Spleen (tissue), 11 donors: Measurements from ENCODE around the gene TATDN3. TPM values are rescaled to one million over a fixed set of nuclear protein-coding genes. Genes with fewer than 3 reads are reported as not detected.

Experiments used
- DNase-seq: peaks from one replicate; pipeline ENCODE4 v3.0.0-alpha.2; 2020
- H3K27ac ChIP-seq, 8 donors: fragments of 200-600 bp; sonication (generic) in 7 of 8; 1 replicate in 4 of 8; 2 replicates in 4 of 8; pipeline versions ENCODE4 v1.5.0 to v1.8.0; 2016 to 2021; ENCODE audit warnings: inconsistent platforms in 4 of 8, mild to moderate bottlenecking in 4 of 8, moderate library complexity in 1 of 8
- H3K27me3 ChIP-seq, 7 donors: fragments of 200-600 bp; sonication (generic) in 6 of 7; replicated peaks in 1 of 7; 1 replicate in 4 of 7; 2 replicates in 3 of 7; pipeline versions ENCODE4 v1.5.0 to v1.8.0; 2016 to 2021; ENCODE audit warnings: inconsistent platforms in 3 of 7, mild to moderate bottlenecking in 1 of 7
- H3K36me3 ChIP-seq, 6 donors: fragments of 200-600 bp; sonication (generic) in 5 of 6; 1 replicate in 4 of 6; 2 replicates in 2 of 6; pipeline versions ENCODE4 v1.5.0 to v1.8.0; 2016 to 2021; ENCODE audit warnings: inconsistent platforms in 2 of 6
- H3K4me1 ChIP-seq, 6 donors: fragments of 200-600 bp; sonication (generic) in 5 of 6; 1 replicate in 3 of 6; 2 replicates in 3 of 6; pipeline versions ENCODE4 v1.5.0 to v1.8.0; 2016 to 2021; ENCODE audit warnings: inconsistent platforms in 3 of 6
- H3K4me3 ChIP-seq, 8 donors: fragments of 200-600 bp; sonication (generic) in 7 of 8; 1 replicate in 4 of 8; 2 replicates in 4 of 8; pipeline versions ENCODE4 v1.5.0 to v1.8.0; 2016 to 2021; ENCODE audit warnings: inconsistent platforms in 4 of 8, mild to moderate bottlenecking in 4 of 8, moderate library complexity in 2 of 8
- H3K9me3 ChIP-seq, 8 donors: fragments of 200-600 bp; sonication (generic) in 7 of 8; 1 replicate in 4 of 8; 2 replicates in 4 of 8; pipeline versions ENCODE4 v1.5.0 to v1.8.0; 2016 to 2021; ENCODE audit warnings: inconsistent platforms in 4 of 8
- POLR2A ChIP-seq, 3 donors: fragments of 450-650 bp; IDR thresholded peaks; one replicate each; pipeline ENCODE4 v1.5.1; 2017; ENCODE audit warnings: antibody characterized with exemption in 3 of 3, mild to moderate bottlenecking in 1 of 3
- POLR2AphosphoS5 ChIP-seq, 3 donors: sonication (generic); formaldehyde crosslinking; IDR thresholded peaks; one replicate each; pipeline ENCODE4 v1.5.1; 2017; ENCODE audit warnings: antibody characterized with exemption in 3 of 3
- WGBS, 5 donors: extraction: QIAGEN DNeasy Blood & Tissue Kit in 3 of 5; methylation state at CpG; one replicate each; pipeline versions ENCODE4 v1.1.5 to v1.1.7; 2013 to 2018; 5-methylcytosine and 5-hydroxymethylcytosine counted together
- intact Hi-C: fragments of 100-400 bp; cut with DNase I; formaldehyde crosslinking; loops from one replicate; pipeline ENCODE4 v1.15.0; 2023; ENCODE audit warnings: low total_unique reads
- polyA plus RNA-seq, 3 donors: library from polyadenylated mRNA; stranded (reverse); fragments of 200-250 nt; gene quantifications; one replicate each; pipeline ENCODE4 v1.2.1, GENCODE V29; 2013
- total RNA-seq, 7 donors: library from RNA; depleted of rRNA in 3 of 7; stranded (reverse); fragments of >200 nt in 3 of 7; fragmentation: NEBNext Ultra II Directional in 4 of 7; extraction: Animal tissue kit (Norgen Biotek cat#: 25700) in 4 of 7; gene quantifications; one replicate each; pipeline versions ENCODE4 v1.1.0 to v1.2.1, GENCODE V29; 2016 to 2021
- TF ChIP-seq, protein P1 (sequence below), 11 experiments: fragments of 200-600 bp in 7 of 11; fragments of 450-650 bp in 4 of 11; sonication (generic) in 4 of 11; IDR thresholded peaks in 8 of 11; conservative IDR thresholded peaks in 3 of 11; 1 replicate in 7 of 11; 2 replicates in 4 of 11; pipeline versions ENCODE4 v1.4.0 to v1.8.0; 2016 to 2021; ENCODE audit warnings: antibody characterized with exemption in 11 of 11, inconsistent platforms in 4 of 11, mild to moderate bottlenecking in 1 of 11
- donor health status: healthy with polysubstance abuse.
- donor health status: DM: no; HTN: no; CAD: no; lungs with moderate emphysema.
- donor health status: DM: no; HTN: no; CAD: no.
- donor health status: Bipolar disorder and iron deficiency.
- donor health status: healthy.
- donor health status: DM: no; HTN: no; CAD: no.
- donor health status: DM: yes; HTN: yes; CAD: no.

The TATDN3 gene
- total and polyA plus RNA-seq, 10 donors, result 13.5 to 28.3 (median 20.1) TPM

- Histone ChIP-seq H3K4me1 (peaks cover 10 to 23% (median 17%) of the 10 kb centered on the region in 6 donors), H3K27me3 (no peaks in the 10 kb centered on the region), H3K9me3 (peaks cover 0 to 3% (median 0%) of the 10 kb centered on the region in 8 donors), H3K4me3 (no peak overlapping the region), H3K36me3 (peaks cover 0 to 10% (median 0%) of the 10 kb centered on the region in 6 donors), H3K27ac (no peak overlapping the region)
- WGBS, 5 donors, result 95 to 99% (median 99%) methylated on average over 3 of the region's 3 CpGs
- DNase-seq, result no peak
- TF ChIP-seq, protein P1, sequence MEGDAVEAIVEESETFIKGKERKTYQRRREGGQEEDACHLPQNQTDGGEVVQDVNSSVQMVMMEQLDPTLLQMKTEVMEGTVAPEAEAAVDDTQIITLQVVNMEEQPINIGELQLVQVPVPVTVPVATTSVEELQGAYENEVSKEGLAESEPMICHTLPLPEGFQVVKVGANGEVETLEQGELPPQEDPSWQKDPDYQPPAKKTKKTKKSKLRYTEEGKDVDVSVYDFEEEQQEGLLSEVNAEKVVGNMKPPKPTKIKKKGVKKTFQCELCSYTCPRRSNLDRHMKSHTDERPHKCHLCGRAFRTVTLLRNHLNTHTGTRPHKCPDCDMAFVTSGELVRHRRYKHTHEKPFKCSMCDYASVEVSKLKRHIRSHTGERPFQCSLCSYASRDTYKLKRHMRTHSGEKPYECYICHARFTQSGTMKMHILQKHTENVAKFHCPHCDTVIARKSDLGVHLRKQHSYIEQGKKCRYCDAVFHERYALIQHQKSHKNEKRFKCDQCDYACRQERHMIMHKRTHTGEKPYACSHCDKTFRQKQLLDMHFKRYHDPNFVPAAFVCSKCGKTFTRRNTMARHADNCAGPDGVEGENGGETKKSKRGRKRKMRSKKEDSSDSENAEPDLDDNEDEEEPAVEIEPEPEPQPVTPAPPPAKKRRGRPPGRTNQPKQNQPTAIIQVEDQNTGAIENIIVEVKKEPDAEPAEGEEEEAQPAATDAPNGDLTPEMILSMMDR (IDR thresholded peaks at IDR 0.05 in 8 of 11, conservative IDR thresholded peaks at IDR 0.05 in 3 of 11), result no peak
- TF ChIP-seq POLR2AphosphoS5 (IDR thresholded peaks at IDR 0.05) (no peak), POLR2A (IDR thresholded peaks at IDR 0.05) (no peak)
- intact Hi-C loops, result no loop called here
Observed at GRCh38 chr1:212746546-212746945, 45.1 kb upstream of the TATDN3 start.

DNA sequence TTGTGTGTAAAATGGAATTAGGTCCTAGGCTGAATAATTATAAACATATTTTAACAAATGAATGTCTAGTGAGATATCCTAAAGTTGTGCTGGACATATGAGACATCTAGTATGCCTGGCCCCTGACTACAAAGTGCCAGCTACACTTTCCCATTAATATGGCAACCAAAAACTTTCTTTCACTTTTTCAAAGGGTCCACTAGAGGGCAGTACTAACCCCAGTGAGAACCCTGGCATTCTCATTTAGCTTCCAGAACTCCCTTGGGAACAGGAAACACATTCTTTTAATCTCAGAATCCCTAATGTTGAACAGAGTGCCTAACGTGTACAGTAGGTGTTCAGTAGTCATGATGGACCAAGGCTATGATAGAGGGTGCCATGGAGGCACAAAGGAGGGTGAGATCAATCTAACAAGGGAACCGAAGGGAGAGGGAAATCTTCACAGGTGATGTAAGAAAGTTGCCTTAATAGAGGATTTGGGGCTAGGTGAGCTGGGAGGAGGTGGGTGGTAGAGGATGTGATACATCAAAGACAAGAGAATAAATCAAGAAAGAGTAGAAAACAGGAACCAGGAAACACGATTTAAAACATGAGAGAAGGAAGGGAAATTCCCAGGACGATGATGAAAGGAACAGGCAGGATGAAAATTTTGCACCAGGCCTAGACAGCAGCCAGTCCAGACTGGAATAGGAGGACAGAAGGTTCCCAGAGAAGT, 41.7 kb upstream of the TATDN3 start:
- intact Hi-C loops, result no loop called here
- H3K27ac ChIP-seq, result peak overlapping the region in 6 of 8 donors; percentile 10 to 86 (median 40)

DNA sequence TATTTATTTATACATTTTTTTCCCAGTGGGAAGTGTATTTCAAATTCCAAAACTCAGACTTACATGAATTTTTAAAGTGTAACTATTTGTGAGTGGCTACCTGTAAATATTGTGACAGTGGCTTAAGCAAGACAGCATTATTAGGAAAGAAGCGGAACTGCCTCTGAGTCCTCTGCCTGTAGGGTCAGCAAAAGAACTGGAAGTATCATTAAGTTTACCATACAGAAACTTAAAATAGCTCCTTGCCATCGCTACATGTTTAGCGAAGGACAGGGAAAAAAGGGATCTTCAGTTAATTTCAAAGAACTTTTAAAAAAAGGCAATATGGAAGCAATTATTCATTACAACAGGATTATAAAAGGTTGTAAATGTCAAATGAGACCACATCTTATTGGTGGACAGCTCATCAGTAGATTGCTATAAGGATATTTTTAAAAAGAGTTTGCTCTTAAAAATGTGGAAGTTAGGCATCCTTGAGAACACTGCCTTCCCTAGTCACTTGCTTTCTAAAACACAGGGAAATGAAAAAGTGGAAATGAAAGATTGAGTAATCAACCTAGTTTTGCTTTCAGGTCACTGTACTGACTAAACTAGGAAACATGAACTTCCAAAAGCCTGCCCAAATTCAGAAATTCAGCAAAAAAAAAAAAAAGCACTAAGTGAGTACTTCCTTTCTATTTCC, 39.3 kb upstream of the TATDN3 start:
- Histone ChIP-seq H3K36me3 (peaks cover 0 to 14% (median 0%) of the 10 kb centered on the region in 6 donors), H3K4me3 (peak overlapping the region in 3 of 8 donors; percentile 8 to 42 (median 29)), H3K4me1 (peaks cover 33 to 62% (median 53%) of the 10 kb centered on the region in 6 donors), H3K27me3 (no peaks in the 10 kb centered on the region), H3K9me3 (no peaks in the 10 kb centered on the region), H3K27ac (peak overlapping the region; percentile 60 to 86 (median 78))
- intact Hi-C loops, result no loop called here
- 53 to 83% (median 68%) methylated on average over 3 of the region's 3 CpGs for WGBS, 5 donors
- TF ChIP-seq POLR2AphosphoS5 (IDR thresholded peaks at IDR 0.05) (no peak), POLR2A (IDR thresholded peaks at IDR 0.05) (no peak)
- TF ChIP-seq, protein P1 (IDR thresholded peaks at IDR 0.05 in 8 of 11, conservative IDR thresholded peaks at IDR 0.05 in 3 of 11), result no peak
- no peak for DNase-seq

More for the DNA sequence above, 41.7 kb upstream of the TATDN3 start:
- TF ChIP-seq, protein P1 (IDR thresholded peaks at IDR 0.05 in 8 of 11, conservative IDR thresholded peaks at IDR 0.05 in 3 of 11), result peak; percentile 16 to 76 (median 55)
- TF ChIP-seq POLR2A (IDR thresholded peaks at IDR 0.05), result no peak
- H3K4me1 ChIP-seq, result peaks cover 33 to 58% (median 51%) of the 10 kb centered on the region in 6 donors
- DNase-seq, result no peak
- H3K9me3 ChIP-seq, result no peaks in the 10 kb centered on the region
- no peaks in the 10 kb centered on the region for H3K36me3 ChIP-seq
- H3K4me3 ChIP-seq, result no peak overlapping the region
- WGBS, 5 donors, result 27 to 37% (median 32%) methylated on average over 4 of the region's 4 CpGs
- no peaks in the 10 kb centered on the region for H3K27me3 ChIP-seq
